Measurements from ENCODE around the gene SCLT1.

Gene SCLT1

GRCh38 chr4:128957459-128957858 lies 135.9 kb downstream of the SCLT1 start:
- no peak for DNase-seq (ENCODE audit: low read depth in 2 of 2)

- no peak for DNase-seq (ENCODE audit: low read depth in 2 of 2)
These were observed 137.6 kb downstream of the SCLT1 start for GRCh38 chr4:128955751-128956150.

- DNase-seq (ENCODE audit: low read depth in 2 of 2) = no peak
These were observed 138.4 kb downstream of the SCLT1 start for GRCh38 chr4:128954941-128955340.

GRCh38 chr4:128951316-128951715 lies 142.0 kb downstream of the SCLT1 start:
- no peak for DNase-seq (ENCODE audit: low read depth in 2 of 2)

GRCh38 chr4:128950796-128951195 lies 142.5 kb downstream of the SCLT1 start:
- DNase-seq (ENCODE audit: low read depth in 2 of 2) = no peak

- no peak for DNase-seq (ENCODE audit: low read depth in 2 of 2)
These were observed 146.4 kb downstream of the SCLT1 start for GRCh38 chr4:128946916-128947315.

GRCh38 chr4:128942607-128943006 lies 150.7 kb downstream of the SCLT1 start:
- DNase-seq (ENCODE audit: low read depth in 2 of 2) = no peak

GRCh38 chr4:128940971-128941370 lies 152.4 kb downstream of the SCLT1 start:
- no peak for DNase-seq (ENCODE audit: low read depth in 2 of 2)

GRCh38 chr4:128930051-128930450 lies 163.3 kb downstream of the SCLT1 start:
- DNase-seq (ENCODE audit: low read depth in 2 of 2) = no peak

- no peak for DNase-seq (ENCODE audit: low read depth in 2 of 2)
These were observed 168.4 kb downstream of the SCLT1 start for GRCh38 chr4:128924951-128925350.

GRCh38 chr4:128921954-128922353 lies 171.4 kb downstream of the SCLT1 start:
- no peak for DNase-seq (ENCODE audit: low read depth in 2 of 2)

GRCh38 chr4:128917781-128918180 lies 175.6 kb downstream of the SCLT1 start:
- no peak for DNase-seq (ENCODE audit: low read depth in 2 of 2)

GRCh38 chr4:128916832-128917231 lies 176.5 kb downstream of the SCLT1 start:
- peak in 1 of 2 donors; percentile 0 for DNase-seq (ENCODE audit: low read depth in 2 of 2)

GRCh38 chr4:128915544-128915943 lies 177.8 kb downstream of the SCLT1 start:
- DNase-seq (ENCODE audit: low read depth in 2 of 2) = no peak

- no peak for DNase-seq (ENCODE audit: low read depth in 2 of 2)
These were observed 180.1 kb downstream of the SCLT1 start for GRCh38 chr4:128913228-128913627.

GRCh38 chr4:128908735-128909134 lies 184.6 kb downstream of the SCLT1 start:
- DNase-seq (ENCODE audit: low read depth in 2 of 2) = no peak

- no peak for DNase-seq (ENCODE audit: low read depth in 2 of 2)
These were observed 185.4 kb downstream of the SCLT1 start for GRCh38 chr4:128907981-128908380.

- no peak for DNase-seq (ENCODE audit: low read depth in 2 of 2)
These were observed 186.8 kb downstream of the SCLT1 start for GRCh38 chr4:128906581-128906980.

GRCh38 chr4:128904821-128905220 lies 188.5 kb downstream of the SCLT1 start:
- DNase-seq (ENCODE audit: low read depth in 2 of 2) = no peak

GRCh38 chr4:128880662-128881061 lies 212.7 kb downstream of the SCLT1 start:
- no peak for DNase-seq (ENCODE audit: low read depth in 2 of 2)

- no peak for DNase-seq (ENCODE audit: low read depth in 2 of 2)
These were observed 213.4 kb downstream of the SCLT1 start for GRCh38 chr4:128879971-128880370.

- no peak for DNase-seq (ENCODE audit: low read depth in 2 of 2)
These were observed 214.1 kb downstream of the SCLT1 start for GRCh38 chr4:128879283-128879682.

- DNase-seq (ENCODE audit: low read depth in 2 of 2) = no peak
These were observed 215.4 kb downstream of the SCLT1 start for GRCh38 chr4:128877934-128878333.

GRCh38 chr4:128876200-128876599 lies 217.1 kb downstream of the SCLT1 start:
- no peak for DNase-seq (ENCODE audit: low read depth in 2 of 2)

- DNase-seq (ENCODE audit: low read depth in 2 of 2) = no peak
These were observed 221.4 kb downstream of the SCLT1 start for GRCh38 chr4:128871948-128872347.
